IPS-11a (cell line): Measurements from ENCODE around the gene ZNF282.
A peak's percentile ranks its signal among the peaks of the same experiment; 100 is the strongest.

Experiments
- H3K4me3 ChIP-seq: one replicate; pipeline ENCODE4 v1.5.1; 2013; ENCODE audit warnings: low read depth, low read length, control low read depth

ZNF282 gene

GRCh38 chr7:149188637-149189259 is 6.6 kb upstream of the ZNF282 start:
- H3K4me3 ChIP-seq, result no peak overlapping the region

GRCh38 chr7:149191851-149192250 is 3.5 kb upstream of the ZNF282 start:
- H3K4me3 ChIP-seq, result no peak overlapping the region

DNA sequence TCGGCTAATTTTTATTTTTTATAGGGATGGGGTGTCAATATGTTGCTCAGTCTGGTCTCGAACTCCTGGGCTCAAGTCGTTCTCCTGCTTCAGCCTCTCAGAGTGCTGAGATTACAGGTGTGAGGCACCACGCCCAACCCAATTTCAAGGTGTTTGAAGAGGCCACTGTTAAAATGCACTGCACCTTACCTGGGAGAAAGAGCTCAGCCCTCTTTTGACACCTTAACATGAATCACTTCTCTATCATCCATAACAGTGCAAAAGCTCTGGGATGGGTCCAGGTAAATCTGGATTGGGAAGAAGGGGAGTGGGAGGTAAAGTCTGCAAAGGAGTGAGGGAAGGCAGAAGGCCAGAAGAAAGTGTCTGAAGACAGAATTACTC is 557 bp upstream of the ZNF282 start:
- peak overlapping the region; percentile 89 for H3K4me3 ChIP-seq

- peak overlapping the region; percentile 89 for H3K4me3 ChIP-seq
Observed at GRCh38 chr7:149196151-149196704, 882 bp downstream of the ZNF282 start.

DNA sequence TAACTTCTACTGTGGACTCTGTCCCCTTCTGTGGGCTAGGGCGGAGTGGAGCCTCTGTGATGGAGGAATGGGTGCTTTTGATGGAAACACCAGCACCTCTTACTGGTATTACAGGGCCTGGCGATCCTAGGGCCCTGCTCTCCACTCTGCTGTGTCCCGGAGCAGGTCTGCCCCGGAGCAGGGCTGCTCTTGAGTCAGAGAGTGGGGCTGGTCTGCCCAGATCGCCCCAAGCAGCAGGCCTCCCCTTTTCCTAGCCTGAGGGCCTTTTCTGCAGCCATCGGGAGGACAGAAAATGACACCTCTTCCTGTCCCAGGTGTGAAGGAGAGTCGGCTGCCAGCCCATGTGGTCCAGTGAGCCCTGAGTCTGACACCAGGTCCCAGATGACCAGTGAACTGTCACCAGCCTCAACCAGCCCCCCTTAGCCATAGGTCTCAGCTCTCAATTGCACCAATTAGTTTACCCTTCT is 1.4 kb downstream of the ZNF282 start:
- H3K4me3 ChIP-seq, result peak overlapping the region; percentile 89

- H3K4me3 ChIP-seq, result no peak overlapping the region
Observed at GRCh38 chr7:149197675-149198074, 2.3 kb downstream of the ZNF282 start.

GRCh38 chr7:149198161-149198816 is 2.9 kb downstream of the ZNF282 start:
- no peak overlapping the region for H3K4me3 ChIP-seq

DNA sequence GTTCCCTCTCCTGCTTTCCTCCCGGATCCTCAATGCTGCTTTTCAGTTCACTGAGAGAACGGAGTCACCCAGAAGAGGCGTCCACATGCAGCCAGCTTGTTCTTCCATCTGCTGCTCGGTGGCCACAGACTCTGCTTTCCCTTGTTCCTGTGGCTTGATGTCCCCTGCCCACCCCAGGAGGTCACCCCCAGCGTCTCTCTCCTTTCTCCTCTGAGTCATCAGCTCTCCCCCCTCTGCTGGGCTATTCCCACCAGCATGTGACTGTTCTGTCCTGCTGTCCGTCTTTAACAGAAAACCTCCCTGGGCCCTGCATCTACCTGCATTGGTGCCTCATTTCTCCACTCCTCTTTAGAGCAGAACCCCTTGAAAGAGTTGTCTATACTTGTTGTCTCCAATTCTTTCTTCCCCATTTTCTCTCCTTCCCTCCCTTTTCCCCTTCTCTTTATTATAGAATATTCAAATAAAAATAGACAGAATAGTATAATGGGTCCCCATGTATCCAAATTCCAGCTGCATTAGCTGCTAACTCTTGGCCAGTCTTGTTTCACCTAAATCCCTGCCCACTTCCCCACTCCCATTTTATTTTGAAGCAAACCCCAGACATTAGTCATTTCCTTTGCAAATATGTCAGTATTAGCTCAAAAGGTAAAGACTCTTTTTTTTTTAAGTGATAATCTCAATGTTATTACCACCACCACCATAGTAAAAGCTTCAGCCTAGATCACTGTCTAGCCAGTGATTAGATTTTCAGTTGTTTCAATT is 4.1 kb downstream of the ZNF282 start:
- no peak overlapping the region for H3K4me3 ChIP-seq

GRCh38 chr7:149202831-149203231 is 7.5 kb downstream of the ZNF282 start:
- H3K4me3 ChIP-seq, result no peak overlapping the region

GRCh38 chr7:149205690-149206381 is 10.5 kb downstream of the ZNF282 start:
- no peak overlapping the region for H3K4me3 ChIP-seq

GRCh38 chr7:149207324-149208035 is 12.1 kb downstream of the ZNF282 start:
- H3K4me3 ChIP-seq, result no peak overlapping the region

- H3K4me3 ChIP-seq, result no peak overlapping the region
Observed at GRCh38 chr7:149209518-149210269, 14.3 kb downstream of the ZNF282 start.

- H3K4me3 ChIP-seq, result no peak overlapping the region
Observed at GRCh38 chr7:149210551-149210950, 15.2 kb downstream of the ZNF282 start.

DNA sequence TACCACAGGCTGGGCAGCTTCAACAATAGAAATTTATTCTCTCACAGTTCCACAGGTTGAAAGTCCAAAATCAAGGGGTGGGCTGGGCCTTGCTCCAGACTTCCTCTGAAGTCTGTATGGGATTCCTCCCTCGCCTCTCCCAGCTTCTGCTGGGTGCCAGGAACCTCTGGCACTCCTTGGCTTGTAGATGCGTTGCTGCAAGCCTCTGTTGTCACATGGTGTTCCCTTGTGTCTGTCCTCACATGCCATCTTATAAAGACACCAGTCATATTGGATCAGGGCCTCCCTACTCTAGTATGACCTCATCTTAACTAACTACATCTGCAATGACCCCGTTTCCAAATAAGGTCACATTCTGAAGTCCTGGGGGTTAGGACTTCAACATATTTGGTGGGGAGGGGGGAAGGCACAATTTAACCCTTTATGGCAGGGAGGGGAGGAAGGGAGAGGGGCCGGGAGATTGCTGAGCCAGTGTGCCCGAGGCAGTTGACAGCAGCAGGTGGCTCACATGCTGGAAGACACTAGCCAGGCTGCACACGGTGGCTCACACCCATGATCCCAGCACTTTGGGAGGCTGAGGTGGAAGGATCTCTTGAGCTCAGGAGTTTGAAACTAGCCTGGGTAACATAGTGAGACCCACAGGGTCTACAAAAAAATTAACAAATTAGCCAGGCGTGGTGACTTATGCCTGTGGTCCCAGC is 18.8 kb downstream of the ZNF282 start:
- H3K4me3 ChIP-seq, result no peak overlapping the region

DNA sequence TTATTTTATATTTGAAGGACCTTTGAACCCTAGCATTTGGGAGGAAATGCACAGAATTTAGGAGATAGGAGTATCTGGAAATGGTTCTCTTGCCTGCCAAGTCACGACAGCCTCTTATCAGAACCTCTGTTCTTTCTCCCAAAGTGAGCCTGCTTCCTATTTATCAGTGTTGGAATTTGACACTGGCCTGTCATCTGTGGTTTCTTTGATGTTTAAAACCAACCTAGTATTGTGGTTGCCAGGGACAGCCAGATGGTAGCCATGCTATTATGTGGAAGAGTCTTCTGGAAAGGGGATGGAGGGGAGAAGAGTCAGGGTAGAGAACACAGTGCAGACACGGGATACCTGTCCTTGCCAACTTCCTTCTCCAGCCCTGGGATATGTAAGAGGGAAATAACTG is 21.1 kb downstream of the ZNF282 start:
- H3K4me3 ChIP-seq, result no peak overlapping the region

DNA sequence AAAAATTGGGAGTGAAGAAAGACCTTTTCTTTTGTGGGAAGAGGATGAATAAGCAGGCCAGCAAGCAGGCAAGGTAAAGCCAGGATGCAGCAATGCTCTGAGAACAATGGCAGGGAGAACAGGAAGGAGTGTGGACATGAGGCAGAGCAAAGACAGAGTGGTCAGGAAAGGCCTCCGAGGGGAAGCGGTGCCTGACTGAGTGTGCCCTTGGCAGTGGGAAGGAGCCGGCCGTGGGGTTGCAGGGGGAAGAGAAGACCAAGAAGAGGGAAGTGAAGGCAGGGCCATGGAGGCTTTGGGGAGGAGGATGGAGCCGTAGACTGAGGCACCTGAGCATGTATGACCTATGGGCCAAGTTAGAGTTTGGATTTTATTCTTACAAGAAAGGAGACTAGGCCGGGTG is 22.2 kb downstream of the ZNF282 start:
- no peak overlapping the region for H3K4me3 ChIP-seq

- H3K4me3 ChIP-seq, result no peak overlapping the region
Observed at GRCh38 chr7:149218469-149219420, 23.4 kb downstream of the ZNF282 start.

- H3K4me3 ChIP-seq, result no peak overlapping the region
Observed at GRCh38 chr7:149220534-149220933, 25.2 kb downstream of the ZNF282 start.
